ENCODE measurements around the gene NNMT. TPM values are rescaled to one million over a fixed set of nuclear protein-coding genes. Genes with fewer than 3 reads are reported as not detected.

The NNMT gene
- total and polyA plus RNA-seq, 9 of the 15 experiments (the other 6 are each of a cell fraction or from before 2014, with no cell fraction given) = 6.1 to 15.0 (median 11.2) TPM

- H3K4me3 ChIP-seq = no peak overlapping the region
- in situ Hi-C loops (cut with MboI) = no loop called here
- DNase-seq (ENCODE audit: extremely low read depth in 1 of 4, low spot score in 3 of 4) (no peak), ATAC-seq (no peak), FAIRE-seq (no peak)
- H2AFZ ChIP-seq (ENCODE audit: low read depth, low read length) = no peak overlapping the region
- 24% methylated on average over 1 of the region's 1 CpG for WGBS (ENCODE audit: insufficient coverage, low coverage, missing lambda C conversion rate)
- TF ChIP-seq RBM22 (IDR thresholded peaks at IDR 0.05; ENCODE audit: low read depth, low read length, poor library complexity, severe bottlenecking) (no peak), RFX7 (CRISPR knock-in tag; IDR thresholded peaks at IDR 0.05) (no peak), RFX1 (IDR thresholded peaks at IDR 0.05) (no peak), SMAD3 (CRISPR knock-in tag; conservative IDR thresholded peaks at IDR 0.05) (no peak), ZBTB40 (IDR thresholded peaks at IDR 0.05) (peak; percentile 94), ZBTB40 (CRISPR knock-in tag; IDR thresholded peaks at IDR 0.05) (peak; percentile 94)
- H3K79me2 ChIP-seq (ENCODE audit: control insufficient read depth, insufficient read depth, low read length) = no peaks in the 10 kb centered on the region
- CTCF ChIA-PET (ENCODE audit: low intra/inter-chr PET ratio) = no interaction called here
- no peaks in the 10 kb centered on the region for H3K9me3 ChIP-seq (replicated peaks; ENCODE audit: control insufficient read depth, insufficient read depth, low read depth, low read length)
- no peak overlapping the region for H3K4me2 ChIP-seq (ENCODE audit: insufficient read depth, low read length)
- H3K9ac ChIP-seq (ENCODE audit: insufficient read depth in 1 of 2, low read depth in 2 of 2, low read length in 2 of 2) = no peak overlapping the region
- H3K27me3 ChIP-seq (ENCODE audit: control insufficient read depth in 2 of 2, insufficient read depth in 2 of 2, low read length in 2 of 2) = no peaks in the 10 kb centered on the region
- BruUV-seq (replicated peaks) = no TSS peak
- peaks cover 4 to 32% of the 10 kb centered on the region in 2 experiments; a peak in 4 of 5 replicates for H3K4me1 ChIP-seq (replicated peaks in 1 of 2; ENCODE audit: control insufficient read depth in 2 of 2, insufficient read depth in 2 of 2, low read length in 2 of 2)
- H3K27ac ChIP-seq (ENCODE audit: extremely low read depth, low read depth, low read length) = no peak overlapping the region
- intact Hi-C loops (cut with micrococcal nuclease) = no loop called here
- H3K36me3 ChIP-seq (ENCODE audit: control insufficient read depth, insufficient read depth, low read length) = no peaks in the 10 kb centered on the region
- no peaks in the 10 kb centered on the region for H4K20me1 ChIP-seq (replicated peaks; ENCODE audit: control insufficient read depth, insufficient read depth, low read length)
- H3K9me1 ChIP-seq (ENCODE audit: control insufficient read depth, insufficient read depth, low read length) = no peaks in the 10 kb centered on the region
- POLR2A ChIA-PET = interaction anchor here (1.3 kb wide), 1 partner anchor 9 kb away, joined by 4 read pairs; no protein-coding TSS in a partner anchor
Observed at GRCh38 chr11:114314096-114314495, 17.9 kb downstream of the NNMT start.

Data from K562 (cell line).